ENCODE results near the gene OTOP3.

OTOP3 gene

GRCh38 chr17:74994440-74994839, 58.7 kb downstream of the OTOP3 start:
- Histone ChIP-seq H3K27ac (no peak overlapping the region), H3K36me3 (peaks cover 5% of the 10 kb centered on the region), H3K9me3 (ENCODE audit: severe bottlenecking) (no peaks in the 10 kb centered on the region), H3K27me3 (ENCODE audit: insufficient read depth, low read depth, severe bottlenecking) (no peaks in the 10 kb centered on the region), H3K4me3 (ENCODE audit: low read depth, low read length) (no peak overlapping the region)
- no peak for DNase-seq
- TF ChIP-seq, protein P1, sequence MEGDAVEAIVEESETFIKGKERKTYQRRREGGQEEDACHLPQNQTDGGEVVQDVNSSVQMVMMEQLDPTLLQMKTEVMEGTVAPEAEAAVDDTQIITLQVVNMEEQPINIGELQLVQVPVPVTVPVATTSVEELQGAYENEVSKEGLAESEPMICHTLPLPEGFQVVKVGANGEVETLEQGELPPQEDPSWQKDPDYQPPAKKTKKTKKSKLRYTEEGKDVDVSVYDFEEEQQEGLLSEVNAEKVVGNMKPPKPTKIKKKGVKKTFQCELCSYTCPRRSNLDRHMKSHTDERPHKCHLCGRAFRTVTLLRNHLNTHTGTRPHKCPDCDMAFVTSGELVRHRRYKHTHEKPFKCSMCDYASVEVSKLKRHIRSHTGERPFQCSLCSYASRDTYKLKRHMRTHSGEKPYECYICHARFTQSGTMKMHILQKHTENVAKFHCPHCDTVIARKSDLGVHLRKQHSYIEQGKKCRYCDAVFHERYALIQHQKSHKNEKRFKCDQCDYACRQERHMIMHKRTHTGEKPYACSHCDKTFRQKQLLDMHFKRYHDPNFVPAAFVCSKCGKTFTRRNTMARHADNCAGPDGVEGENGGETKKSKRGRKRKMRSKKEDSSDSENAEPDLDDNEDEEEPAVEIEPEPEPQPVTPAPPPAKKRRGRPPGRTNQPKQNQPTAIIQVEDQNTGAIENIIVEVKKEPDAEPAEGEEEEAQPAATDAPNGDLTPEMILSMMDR (IDR thresholded peaks at IDR 0.05; ENCODE audit: low read depth, low read length) = no peak

DNA sequence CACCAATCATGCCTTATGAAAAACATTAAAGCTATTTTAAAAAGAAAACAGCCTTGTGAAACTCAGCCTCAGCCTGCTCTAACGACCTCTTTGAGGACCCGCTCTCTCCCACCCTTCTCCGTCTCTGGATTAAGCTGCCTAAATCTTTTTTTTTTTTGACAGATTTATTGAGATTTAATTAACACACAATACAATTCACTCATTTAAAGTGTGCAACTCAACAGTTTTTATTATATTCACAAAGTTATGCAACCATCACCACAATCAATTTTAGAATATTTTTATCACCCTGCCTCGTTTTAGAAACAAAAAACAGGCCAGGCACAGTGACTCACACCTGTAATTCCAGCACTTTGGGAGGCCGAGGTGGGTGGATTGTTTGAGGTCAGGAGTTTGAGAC, 60.1 kb downstream of the OTOP3 start:
- H3K27ac ChIP-seq = no peak overlapping the region
- H3K4me3 ChIP-seq (ENCODE audit: low read depth, low read length) = no peak overlapping the region
- no peaks in the 10 kb centered on the region for H3K27me3 ChIP-seq (ENCODE audit: insufficient read depth, low read depth, severe bottlenecking)
- TF ChIP-seq, protein P1 (IDR thresholded peaks at IDR 0.05; ENCODE audit: low read depth, low read length) = no peak
- peaks cover 14% of the 10 kb centered on the region for H3K36me3 ChIP-seq
- H3K9me3 ChIP-seq (ENCODE audit: severe bottlenecking) = no peaks in the 10 kb centered on the region
- DNase-seq = no peak

- Histone ChIP-seq H3K9me3 (ENCODE audit: severe bottlenecking) (no peaks in the 10 kb centered on the region), H3K27ac (no peak overlapping the region), H3K36me3 (peaks cover 44% of the 10 kb centered on the region), H3K4me3 (ENCODE audit: low read depth, low read length) (no peak overlapping the region), H3K27me3 (ENCODE audit: insufficient read depth, low read depth, severe bottlenecking) (no peaks in the 10 kb centered on the region)
- DNase-seq = no peak
- TF ChIP-seq, protein P1 (IDR thresholded peaks at IDR 0.05; ENCODE audit: low read depth, low read length) = no peak
Observed at GRCh38 chr17:74998783-74999182, 63.1 kb downstream of the OTOP3 start.

GRCh38 chr17:74999523-74999922, 63.8 kb downstream of the OTOP3 start:
- no peak overlapping the region for H3K4me3 ChIP-seq (ENCODE audit: low read depth, low read length)
- DNase-seq = no peak
- no peaks in the 10 kb centered on the region for H3K27me3 ChIP-seq (ENCODE audit: insufficient read depth, low read depth, severe bottlenecking)
- no peaks in the 10 kb centered on the region for H3K9me3 ChIP-seq (ENCODE audit: severe bottlenecking)
- TF ChIP-seq, protein P1 (IDR thresholded peaks at IDR 0.05; ENCODE audit: low read depth, low read length) = no peak
- peaks cover 49% of the 10 kb centered on the region for H3K36me3 ChIP-seq
- H3K27ac ChIP-seq = no peak overlapping the region
